ENCODE results near the gene TEKT5.
"Not testable (repeated sequence)": the region's sequence is repeated elsewhere in the genome, so short reads cannot be mapped to it uniquely, and the experiment has no call there.

TEKT5 gene

GRCh38 chr16:10683170-10683569, 11.6 kb downstream of the TEKT5 start:
- no peak overlapping the region for H3K56ac ChIP-seq (ENCODE audit: low read length)
- no peak overlapping the region for H4K5ac ChIP-seq (ENCODE audit: low read length)
- H2BK120ac ChIP-seq (ENCODE audit: low read depth, low read length), result no peak overlapping the region
- WGBS (ENCODE audit: extremely low coverage, insufficient coverage, low lambda C conversion rate), result 100% methylated on average over 2 of the region's 8 CpGs
- H3K9ac ChIP-seq (ENCODE audit: low read length), result no peak overlapping the region
- H3K4me2 ChIP-seq (ENCODE audit: low read length), result no peak overlapping the region
- peak; percentile 77 for DNase-seq
- H3K27me3 ChIP-seq (ENCODE audit: insufficient read depth, low read length, poor library complexity), result no peaks in the 10 kb centered on the region
- H3K79me1 ChIP-seq (ENCODE audit: low read length), result no peaks in the 10 kb centered on the region
- no peak overlapping the region for H3K18ac ChIP-seq (ENCODE audit: low read length)
- H3K36me3 ChIP-seq (ENCODE audit: control insufficient read depth, insufficient read depth, low read length), result no peaks in the 10 kb centered on the region
- H3K79me2 ChIP-seq (ENCODE audit: control insufficient read depth, insufficient read depth, low read length), result no peaks in the 10 kb centered on the region
- H2AK5ac ChIP-seq (ENCODE audit: low read length), result no peak overlapping the region
- no peak overlapping the region for H3K4me3 ChIP-seq (ENCODE audit: low read length)
- H3K27ac ChIP-seq (ENCODE audit: low read depth, low read length), result no peak overlapping the region
- H2BK5ac ChIP-seq (ENCODE audit: low read length), result no peak overlapping the region
- H2BK15ac ChIP-seq (replicated peaks; ENCODE audit: low read depth), result no peak overlapping the region
- H4K8ac ChIP-seq (ENCODE audit: low read depth, low read length), result no peak overlapping the region
- H3K4me1 ChIP-seq (ENCODE audit: control insufficient read depth, low read depth, low read length), result peaks cover 4% of the 10 kb centered on the region
- H3K4ac ChIP-seq (ENCODE audit: low read depth, low read length), result no peak overlapping the region
- H3K23ac ChIP-seq (ENCODE audit: low read length), result no peak overlapping the region

DNA sequence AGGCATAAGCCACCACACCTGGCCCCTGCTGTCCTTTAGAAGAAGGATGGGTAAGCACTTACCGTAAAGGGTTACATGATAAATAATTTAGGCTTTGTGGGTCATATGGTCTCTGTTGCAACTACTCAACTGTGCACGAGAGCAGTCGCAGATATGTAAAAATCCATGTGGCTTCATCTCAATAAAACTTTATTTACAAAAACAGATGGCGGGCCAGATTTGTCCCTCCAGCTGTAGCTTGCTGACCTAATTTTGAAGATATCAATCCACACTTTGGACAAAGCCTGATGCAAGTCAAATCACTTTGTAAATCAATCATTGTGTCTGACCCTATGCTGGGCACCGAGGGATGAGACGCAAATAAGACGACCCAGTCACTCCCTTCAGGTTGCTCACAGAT, 12.1 kb downstream of the TEKT5 start:
- H3K27me3 ChIP-seq (ENCODE audit: insufficient read depth, low read length, poor library complexity), result no peaks in the 10 kb centered on the region
- no peaks in the 10 kb centered on the region for H3K36me3 ChIP-seq (ENCODE audit: control insufficient read depth, insufficient read depth, low read length)
- no peak overlapping the region for H3K4me3 ChIP-seq (ENCODE audit: low read length)
- no peak overlapping the region for H3K27ac ChIP-seq (ENCODE audit: low read depth, low read length)
- no peak overlapping the region for H3K18ac ChIP-seq (ENCODE audit: low read length)
- no peak overlapping the region for H2AK5ac ChIP-seq (ENCODE audit: low read length)
- no peak overlapping the region for H3K4ac ChIP-seq (ENCODE audit: low read depth, low read length)
- DNase-seq, result no peak
- no peaks in the 10 kb centered on the region for H3K79me1 ChIP-seq (ENCODE audit: low read length)
- H2BK15ac ChIP-seq (replicated peaks; ENCODE audit: low read depth), result no peak overlapping the region
- no peak overlapping the region for H3K23ac ChIP-seq (ENCODE audit: low read length)
- no peak overlapping the region for H4K5ac ChIP-seq (ENCODE audit: low read length)
- H4K8ac ChIP-seq (ENCODE audit: low read depth, low read length), result no peak overlapping the region
- no peak overlapping the region for H3K9ac ChIP-seq (ENCODE audit: low read length)
- no peak overlapping the region for H3K4me2 ChIP-seq (ENCODE audit: low read length)
- no peak overlapping the region for H3K56ac ChIP-seq (ENCODE audit: low read length)
- no peak overlapping the region for H2BK120ac ChIP-seq (ENCODE audit: low read depth, low read length)
- H2BK5ac ChIP-seq (ENCODE audit: low read length), result no peak overlapping the region
- H3K79me2 ChIP-seq (ENCODE audit: control insufficient read depth, insufficient read depth, low read length), result no peaks in the 10 kb centered on the region
- H3K4me1 ChIP-seq (ENCODE audit: control insufficient read depth, low read depth, low read length), result peaks cover 4% of the 10 kb centered on the region
- WGBS (ENCODE audit: extremely low coverage, insufficient coverage, low lambda C conversion rate), result no CpG with 5 or more reads among the region's 7 CpGs

DNA sequence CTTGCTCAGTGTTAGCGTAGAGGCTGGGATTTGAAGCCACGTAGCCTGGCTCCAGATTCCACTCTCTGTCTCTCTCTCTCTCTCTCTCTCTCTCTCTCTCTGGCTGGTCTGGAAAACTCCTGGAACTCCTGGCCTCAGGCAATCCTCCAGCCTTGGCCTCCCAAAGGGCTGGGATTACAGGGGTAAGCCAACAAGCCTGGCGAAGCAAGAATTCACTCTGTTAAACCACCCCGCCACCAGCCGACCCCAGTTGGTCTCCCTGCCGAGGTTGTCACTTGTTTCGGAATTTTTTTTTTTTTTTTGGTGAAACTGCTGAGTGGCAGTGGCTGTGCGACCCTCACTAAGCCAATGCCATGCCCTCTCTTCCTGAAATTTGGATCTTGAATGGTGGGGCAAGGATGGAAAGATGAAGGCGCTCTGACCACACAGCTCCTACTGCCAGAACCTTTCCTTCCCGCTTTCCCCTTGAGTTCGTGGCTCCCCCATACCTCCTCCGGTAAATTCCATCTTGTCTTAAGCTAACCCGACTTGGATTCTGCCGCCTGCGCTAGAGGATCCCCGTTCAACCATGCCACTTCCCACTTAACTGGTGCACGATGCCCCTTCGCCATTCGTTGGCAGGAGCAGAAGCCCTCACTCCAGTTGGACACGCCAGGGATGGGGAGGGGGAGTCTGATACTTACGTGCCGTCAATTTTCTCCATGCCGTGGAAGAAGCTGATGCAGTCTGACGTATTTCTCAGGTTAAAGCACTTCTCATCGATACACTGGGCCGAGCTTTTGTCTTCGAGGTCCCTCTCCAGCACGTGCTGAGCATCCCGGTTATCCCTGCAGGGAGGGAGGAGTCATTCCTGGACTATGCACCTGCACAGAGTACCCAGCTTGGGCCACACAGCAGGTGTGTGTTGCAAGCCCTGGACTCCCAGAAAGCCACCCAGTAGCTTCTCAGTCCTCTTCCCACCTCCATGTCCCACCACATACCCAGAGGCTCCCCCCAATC, 13.1 kb downstream of the TEKT5 start:
- Histone ChIP-seq H3K27me3 (ENCODE audit: insufficient read depth, low read length, poor library complexity) (no peaks in the 10 kb centered on the region), H3K56ac (ENCODE audit: low read length) (no peak overlapping the region), H3K4me2 (ENCODE audit: low read length) (no peak overlapping the region), H4K8ac (ENCODE audit: low read depth, low read length) (no peak overlapping the region), H2BK5ac (ENCODE audit: low read length) (no peak overlapping the region), H3K27ac (ENCODE audit: low read depth, low read length) (no peak overlapping the region), H4K5ac (ENCODE audit: low read length) (no peak overlapping the region), H3K4me3 (ENCODE audit: low read length) (no peak overlapping the region), H3K79me2 (ENCODE audit: control insufficient read depth, insufficient read depth, low read length) (no peaks in the 10 kb centered on the region), H3K4me1 (ENCODE audit: control insufficient read depth, low read depth, low read length) (peaks cover 4% of the 10 kb centered on the region), H2BK15ac (replicated peaks; ENCODE audit: low read depth) (no peak overlapping the region), H2BK120ac (ENCODE audit: low read depth, low read length) (no peak overlapping the region), H3K79me1 (ENCODE audit: low read length) (no peaks in the 10 kb centered on the region), H3K9ac (ENCODE audit: low read length) (no peak overlapping the region), H3K4ac (ENCODE audit: low read depth, low read length) (no peak overlapping the region), H3K36me3 (ENCODE audit: control insufficient read depth, insufficient read depth, low read length) (no peaks in the 10 kb centered on the region), H3K18ac (ENCODE audit: low read length) (no peak overlapping the region), H2AK5ac (ENCODE audit: low read length) (no peak overlapping the region), H3K23ac (ENCODE audit: low read length) (no peak overlapping the region)
- DNase-seq, result no peak
- no CpG with 5 or more reads among the region's 29 CpGs for WGBS (ENCODE audit: extremely low coverage, insufficient coverage, low lambda C conversion rate)

DNA sequence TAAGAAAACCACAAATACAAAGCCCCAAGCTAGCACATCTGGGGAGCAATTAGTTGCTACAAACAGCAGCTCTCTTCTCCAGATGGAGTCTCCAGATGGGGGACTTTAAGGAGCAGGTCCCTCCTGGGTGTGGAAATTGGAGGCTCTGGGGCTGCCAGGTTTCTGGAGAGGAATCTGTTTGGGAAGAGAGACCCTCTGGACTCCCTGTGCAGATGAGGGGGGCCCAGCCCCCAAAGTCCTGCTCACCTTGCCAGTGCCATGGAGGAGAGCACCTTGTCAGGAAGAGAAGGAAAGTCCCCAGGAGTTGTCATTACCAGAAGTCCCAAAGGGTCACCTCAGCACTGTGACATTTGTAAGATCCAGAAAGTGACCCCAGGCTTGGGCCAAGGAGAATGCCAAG, 14.8 kb downstream of the TEKT5 start:
- H3K4me2 ChIP-seq (ENCODE audit: low read length), result no peak overlapping the region
- H3K4me3 ChIP-seq (ENCODE audit: low read length), result no peak overlapping the region
- H3K36me3 ChIP-seq (ENCODE audit: control insufficient read depth, insufficient read depth, low read length), result no peaks in the 10 kb centered on the region
- H2BK15ac ChIP-seq (replicated peaks; ENCODE audit: low read depth), result no peak overlapping the region
- no peaks in the 10 kb centered on the region for H3K27me3 ChIP-seq (ENCODE audit: insufficient read depth, low read length, poor library complexity)
- no peak overlapping the region for H4K8ac ChIP-seq (ENCODE audit: low read depth, low read length)
- no peak overlapping the region for H3K56ac ChIP-seq (ENCODE audit: low read length)
- H2BK5ac ChIP-seq (ENCODE audit: low read length), result no peak overlapping the region
- no peak overlapping the region for H3K27ac ChIP-seq (ENCODE audit: low read depth, low read length)
- H2BK120ac ChIP-seq (ENCODE audit: low read depth, low read length), result no peak overlapping the region
- no peak overlapping the region for H3K23ac ChIP-seq (ENCODE audit: low read length)
- no peaks in the 10 kb centered on the region for H3K79me1 ChIP-seq (ENCODE audit: low read length)
- DNase-seq, result no peak
- no peak overlapping the region for H3K9ac ChIP-seq (ENCODE audit: low read length)
- H3K79me2 ChIP-seq (ENCODE audit: control insufficient read depth, insufficient read depth, low read length), result no peaks in the 10 kb centered on the region
- no peak overlapping the region for H4K5ac ChIP-seq (ENCODE audit: low read length)
- H3K18ac ChIP-seq (ENCODE audit: low read length), result no peak overlapping the region
- H3K4me1 ChIP-seq (ENCODE audit: control insufficient read depth, low read depth, low read length), result peaks cover 4% of the 10 kb centered on the region
- no peak overlapping the region for H2AK5ac ChIP-seq (ENCODE audit: low read length)
- H3K4ac ChIP-seq (ENCODE audit: low read depth, low read length), result no peak overlapping the region

GRCh38 chr16:10679441-10679840, 15.3 kb downstream of the TEKT5 start:
- not testable (repeated sequence) for H3K79me1 ChIP-seq (ENCODE audit: low read length); H3K79me2 ChIP-seq (ENCODE audit: control insufficient read depth, insufficient read depth, low read length); H4K8ac ChIP-seq (ENCODE audit: low read depth, low read length); H3K4me2 ChIP-seq (ENCODE audit: low read length); H2AK5ac ChIP-seq (ENCODE audit: low read length); H3K23ac ChIP-seq (ENCODE audit: low read length); H2BK120ac ChIP-seq (ENCODE audit: low read depth, low read length); H3K27me3 ChIP-seq (ENCODE audit: insufficient read depth, low read length, poor library complexity); H2BK5ac ChIP-seq (ENCODE audit: low read length); H4K5ac ChIP-seq (ENCODE audit: low read length); H3K56ac ChIP-seq (ENCODE audit: low read length); H3K4me1 ChIP-seq (ENCODE audit: control insufficient read depth, low read depth, low read length); H3K4ac ChIP-seq (ENCODE audit: low read depth, low read length); H3K36me3 ChIP-seq (ENCODE audit: control insufficient read depth, insufficient read depth, low read length); H3K27ac ChIP-seq (ENCODE audit: low read depth, low read length); H3K18ac ChIP-seq (ENCODE audit: low read length); H3K4me3 ChIP-seq (ENCODE audit: low read length); DNase-seq; H2BK15ac ChIP-seq (replicated peaks; ENCODE audit: low read depth); H3K9ac ChIP-seq (ENCODE audit: low read length)
- WGBS (ENCODE audit: extremely low coverage, insufficient coverage, low lambda C conversion rate), result no CpG with 5 or more reads among the region's 7 CpGs

- H3K18ac ChIP-seq (ENCODE audit: low read length), result no peak overlapping the region
- H3K4me1 ChIP-seq (ENCODE audit: control insufficient read depth, low read depth, low read length), result peaks cover 4% of the 10 kb centered on the region
- H3K23ac ChIP-seq (ENCODE audit: low read length), result no peak overlapping the region
- H3K9ac ChIP-seq (ENCODE audit: low read length), result no peak overlapping the region
- H3K4me2 ChIP-seq (ENCODE audit: low read length), result no peak overlapping the region
- no peaks in the 10 kb centered on the region for H3K36me3 ChIP-seq (ENCODE audit: control insufficient read depth, insufficient read depth, low read length)
- DNase-seq, result peak; percentile 66
- no peak overlapping the region for H2AK5ac ChIP-seq (ENCODE audit: low read length)
- H4K8ac ChIP-seq (ENCODE audit: low read depth, low read length), result no peak overlapping the region
- no peaks in the 10 kb centered on the region for H3K79me1 ChIP-seq (ENCODE audit: low read length)
- no peaks in the 10 kb centered on the region for H3K27me3 ChIP-seq (ENCODE audit: insufficient read depth, low read length, poor library complexity)
- no peak overlapping the region for H3K4ac ChIP-seq (ENCODE audit: low read depth, low read length)
- H3K27ac ChIP-seq (ENCODE audit: low read depth, low read length), result no peak overlapping the region
- H4K5ac ChIP-seq (ENCODE audit: low read length), result no peak overlapping the region
- H2BK15ac ChIP-seq (replicated peaks; ENCODE audit: low read depth), result no peak overlapping the region
- H2BK5ac ChIP-seq (ENCODE audit: low read length), result no peak overlapping the region
- H3K79me2 ChIP-seq (ENCODE audit: control insufficient read depth, insufficient read depth, low read length), result no peaks in the 10 kb centered on the region
- WGBS (ENCODE audit: extremely low coverage, insufficient coverage, low lambda C conversion rate), result no CpG with 5 or more reads among the region's 2 CpGs
- no peak overlapping the region for H2BK120ac ChIP-seq (ENCODE audit: low read depth, low read length)
- H3K4me3 ChIP-seq (ENCODE audit: low read length), result no peak overlapping the region
- peak overlapping the region; percentile 65 for H3K56ac ChIP-seq (ENCODE audit: low read length)
Measured at GRCh38 chr16:10678655-10679054, 16.1 kb downstream of the TEKT5 start.
